DND-41 (cell line): ENCODE measurements around the gene SMAD6.

ENCODE experiments used
- ATAC-seq: fragments of 200-7000 bp; cut with Tn5 transposase; 3 replicates; pipeline ENCODE4 v1.9.1; 2021; ENCODE audit warnings: low read depth; ENCODE audit not compliant: insufficient read depth
- DNase-seq: peaks from one replicate; pipeline ENCODE4 v3.0.0-alpha.2; 2020
- H2AFZ ChIP-seq: 2 replicates; pipeline ENCODE4 v1.6.0; 2012; ENCODE audit warnings: low read depth, low read length
- H3K27ac ChIP-seq: 2 replicates; pipeline ENCODE4 v1.5.1; 2012; ENCODE audit warnings: low read length, inconsistent platforms
- H3K27me3 ChIP-seq: fragments of 200-600 bp; sonication (generic); 2 replicates; pipeline ENCODE4 v1.6.0; 2012; ENCODE audit warnings: low read length, mild to moderate bottlenecking, inconsistent platforms; ENCODE audit not compliant: insufficient read depth, poor library complexity
- H3K36me3 ChIP-seq: 2 replicates; pipeline ENCODE4 v1.5.1; 2012; ENCODE audit warnings: low read length, inconsistent platforms; ENCODE audit not compliant: insufficient read depth
- H3K4me1 ChIP-seq: 2 replicates; pipeline ENCODE4 v1.5.1; 2012; ENCODE audit warnings: mild to moderate bottlenecking, low read length; ENCODE audit not compliant: insufficient read depth
- H3K4me2 ChIP-seq: 2 replicates; pipeline ENCODE4 v1.6.0; 2012; ENCODE audit warnings: mild to moderate bottlenecking, moderate library complexity, low read length, inconsistent platforms; ENCODE audit not compliant: insufficient read depth
- H3K4me3 ChIP-seq, 2 experiments: fragments of 200-600 bp in 1 of 2; shearing (Covaris generic) in 1 of 2; 2 replicates each; pipeline ENCODE4 v1.5.1; 2012 to 2016; ENCODE audit warnings: inconsistent platforms in 2 of 2, low read length in 2 of 2, mild to moderate bottlenecking in 2 of 2, low read depth in 1 of 2, moderate library complexity in 1 of 2
- H3K79me2 ChIP-seq: 2 replicates; pipeline ENCODE4 v1.6.0; 2012; ENCODE audit warnings: low read length, inconsistent platforms; ENCODE audit not compliant: insufficient read depth
- H3K9ac ChIP-seq: 2 replicates; pipeline ENCODE4 v1.6.0; 2012; ENCODE audit warnings: low read depth, mild to moderate bottlenecking, inconsistent platforms, low read length, moderate library complexity
- H3K9me3 ChIP-seq: 2 replicates; pipeline ENCODE4 v1.5.1; 2012; ENCODE audit warnings: low read length, moderate library complexity, mild to moderate bottlenecking, inconsistent platforms; ENCODE audit not compliant: insufficient read depth, severe bottlenecking
- H4K20me1 ChIP-seq: 2 replicates; pipeline ENCODE4 v1.6.0; 2012; ENCODE audit warnings: low read length; ENCODE audit not compliant: insufficient read depth
- CTCF ChIP-seq: IDR thresholded peaks from 2 replicates; pipeline ENCODE4 v1.5.1; 2012; ENCODE audit warnings: borderline replicate concordance, low read length, moderate library complexity, mild to moderate bottlenecking; ENCODE audit not compliant: poor library complexity, severe bottlenecking; ENCODE audit errors: extremely low read depth
- EZH2 ChIP-seq: IDR thresholded peaks from 3 replicates; pipeline ENCODE4 v1.6.1; 2012; ENCODE audit warnings: borderline replicate concordance, low read depth, mild to moderate bottlenecking, moderate library complexity, low read length, inconsistent platforms; ENCODE audit not compliant: severe bottlenecking

Gene SMAD6

GRCh38 chr15:66767240-66767659, 65.2 kb downstream of the SMAD6 start:
- no peaks in the 10 kb centered on the region for H3K27me3 ChIP-seq
- no peaks in the 10 kb centered on the region for H3K4me1 ChIP-seq
- H3K9me3 ChIP-seq, result no peaks in the 10 kb centered on the region
- no peak for TF ChIP-seq CTCF
- TF ChIP-seq EZH2, result no peak
- no peak overlapping the region for H3K9ac ChIP-seq
- no peak overlapping the region for H3K4me2 ChIP-seq
- no peak overlapping the region for H3K27ac ChIP-seq
- no peak overlapping the region for H3K4me3 ChIP-seq
- no peaks in the 10 kb centered on the region for H3K36me3 ChIP-seq
- H4K20me1 ChIP-seq, result peaks cover 23% of the 10 kb centered on the region
- H2AFZ ChIP-seq, result no peak overlapping the region
- ATAC-seq (no peak), DNase-seq (no peak)
- peaks cover 16% of the 10 kb centered on the region; the same call in 1 of the 2 replicates for H3K79me2 ChIP-seq

- Histone ChIP-seq H3K4me3 (no peak overlapping the region), H3K79me2 (peaks cover 16% of the 10 kb centered on the region; the same call in 1 of the 2 replicates), H3K9me3 (no peaks in the 10 kb centered on the region), H3K4me1 (no peaks in the 10 kb centered on the region), H4K20me1 (peaks cover 27% of the 10 kb centered on the region), H3K27me3 (no peaks in the 10 kb centered on the region), H3K4me2 (no peak overlapping the region), H3K9ac (no peak overlapping the region), H2AFZ (no peak overlapping the region), H3K27ac (no peak overlapping the region), H3K36me3 (no peaks in the 10 kb centered on the region)
- DNase-seq (no peak), ATAC-seq (no peak)
- no peak for TF ChIP-seq EZH2
- TF ChIP-seq CTCF, result no peak
Observed at GRCh38 chr15:66768987-66769386, 67.0 kb downstream of the SMAD6 start.

- Histone ChIP-seq H3K36me3 (no peaks in the 10 kb centered on the region), H4K20me1 (peaks cover 31% of the 10 kb centered on the region), H2AFZ (no peak overlapping the region), H3K79me2 (peaks cover 17% of the 10 kb centered on the region; the same call in 1 of the 2 replicates), H3K9me3 (no peaks in the 10 kb centered on the region), H3K4me1 (no peaks in the 10 kb centered on the region), H3K4me3 (no peak overlapping the region), H3K4me2 (no peak overlapping the region), H3K27me3 (no peaks in the 10 kb centered on the region), H3K9ac (no peak overlapping the region), H3K27ac (no peak overlapping the region)
- TF ChIP-seq EZH2 (no peak), CTCF (no peak)
- no peak for DNase-seq
- ATAC-seq, result no peak
Observed at GRCh38 chr15:66770518-66771350, 68.7 kb downstream of the SMAD6 start.

GRCh38 chr15:66771351-66771650, 69.3 kb downstream of the SMAD6 start:
- H3K36me3 ChIP-seq, result no peaks in the 10 kb centered on the region
- no peak overlapping the region for H3K9ac ChIP-seq
- H3K4me2 ChIP-seq, result no peak overlapping the region
- peaks cover 27% of the 10 kb centered on the region for H4K20me1 ChIP-seq
- no peaks in the 10 kb centered on the region for H3K4me1 ChIP-seq
- no peak overlapping the region for H2AFZ ChIP-seq
- no peak overlapping the region for H3K4me3 ChIP-seq
- ATAC-seq (no peak), DNase-seq (no peak)
- peaks cover 15% of the 10 kb centered on the region; the same call in 1 of the 2 replicates for H3K79me2 ChIP-seq
- no peak overlapping the region for H3K27ac ChIP-seq
- TF ChIP-seq CTCF, result no peak
- no peak for TF ChIP-seq EZH2
- no peaks in the 10 kb centered on the region for H3K27me3 ChIP-seq
- H3K9me3 ChIP-seq, result no peaks in the 10 kb centered on the region
